ENCODE measurements around the gene ALDOB.
"Not testable (repeated sequence)": the region's sequence is repeated elsewhere in the genome, so short reads cannot be mapped to it uniquely, and the experiment has no call there.

DNA sequence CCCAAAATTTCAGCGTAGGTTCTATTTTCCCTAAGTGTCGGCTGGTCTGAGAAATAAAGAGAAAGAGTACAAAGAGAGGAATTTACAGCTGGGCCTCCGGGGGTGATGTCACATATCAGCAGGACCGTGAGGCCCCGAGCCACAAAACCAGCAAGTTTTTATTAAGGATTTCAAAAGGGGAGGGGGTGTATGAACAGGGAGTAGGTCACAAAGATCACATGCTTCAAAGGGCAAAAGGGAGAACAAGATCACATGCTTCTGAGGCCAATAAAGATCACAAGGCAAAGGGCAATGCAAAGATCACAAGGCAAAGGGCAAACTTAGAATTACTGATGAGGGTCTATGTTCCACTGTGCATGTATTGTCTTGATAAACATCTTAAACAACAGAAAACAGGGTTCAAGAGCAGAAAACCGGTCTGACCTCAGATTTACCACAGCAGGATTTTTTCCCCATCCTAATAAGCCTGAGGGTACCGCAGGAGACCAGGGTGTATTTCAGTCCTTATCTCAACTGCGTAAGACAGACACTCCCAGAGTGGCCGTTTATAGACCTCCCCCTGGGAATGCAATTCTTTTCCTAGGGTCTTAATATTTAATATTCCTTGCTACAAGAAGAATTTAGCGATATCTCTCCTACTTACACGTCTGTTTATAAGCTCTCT, 50.6 kb downstream of the ALDOB start, which contains the start of gene BAAT:
- TF ChIP-seq POLR2A (IDR thresholded peaks at IDR 0.05), result not testable (repeated sequence)
- TF ChIP-seq, protein P1, sequence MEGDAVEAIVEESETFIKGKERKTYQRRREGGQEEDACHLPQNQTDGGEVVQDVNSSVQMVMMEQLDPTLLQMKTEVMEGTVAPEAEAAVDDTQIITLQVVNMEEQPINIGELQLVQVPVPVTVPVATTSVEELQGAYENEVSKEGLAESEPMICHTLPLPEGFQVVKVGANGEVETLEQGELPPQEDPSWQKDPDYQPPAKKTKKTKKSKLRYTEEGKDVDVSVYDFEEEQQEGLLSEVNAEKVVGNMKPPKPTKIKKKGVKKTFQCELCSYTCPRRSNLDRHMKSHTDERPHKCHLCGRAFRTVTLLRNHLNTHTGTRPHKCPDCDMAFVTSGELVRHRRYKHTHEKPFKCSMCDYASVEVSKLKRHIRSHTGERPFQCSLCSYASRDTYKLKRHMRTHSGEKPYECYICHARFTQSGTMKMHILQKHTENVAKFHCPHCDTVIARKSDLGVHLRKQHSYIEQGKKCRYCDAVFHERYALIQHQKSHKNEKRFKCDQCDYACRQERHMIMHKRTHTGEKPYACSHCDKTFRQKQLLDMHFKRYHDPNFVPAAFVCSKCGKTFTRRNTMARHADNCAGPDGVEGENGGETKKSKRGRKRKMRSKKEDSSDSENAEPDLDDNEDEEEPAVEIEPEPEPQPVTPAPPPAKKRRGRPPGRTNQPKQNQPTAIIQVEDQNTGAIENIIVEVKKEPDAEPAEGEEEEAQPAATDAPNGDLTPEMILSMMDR (IDR thresholded peaks at IDR 0.05 in 4 of 5, conservative IDR thresholded peaks at IDR 0.05 in 1 of 5), result not testable (repeated sequence)

All from gastrocnemius medialis (tissue), 4 donors.